Measurements from ENCODE around the gene MYH14. TPM values are rescaled to one million over a fixed set of nuclear protein-coding genes. Genes with fewer than 3 reads are reported as not detected.

Gene MYH14
- total and polyA plus RNA-seq, 2 donors (not counting 1 experiment from before 2014, with no cell fraction given), result not detected

GRCh38 chr19:50181121-50181520 lies 22.3 kb upstream of the MYH14 start:
- no peak overlapping the region for H3K9ac ChIP-seq (ENCODE audit: insufficient read depth, low read length)
- no peak for TF ChIP-seq EZH2 (IDR thresholded peaks at IDR 0.05; ENCODE audit: low read length, missing control alignments)

GRCh38 chr19:50184196-50184595 lies 19.2 kb upstream of the MYH14 start:
- TF ChIP-seq CTCF (conservative IDR thresholded peaks at IDR 0.05 in 1 of 2, IDR thresholded peaks at IDR 0.05 in 1 of 2; ENCODE audit: low read depth in 1 of 2, low read length in 2 of 2), result no peak
- no peak for TF ChIP-seq EZH2 (IDR thresholded peaks at IDR 0.05; ENCODE audit: low read length, missing control alignments)
- H4K20me1 ChIP-seq (ENCODE audit: control insufficient read depth, extremely low read depth, insufficient read depth, low read length), result no peaks in the 10 kb centered on the region
- H3K4me1 ChIP-seq (ENCODE audit: control insufficient read depth, extremely low read depth, insufficient read depth, low read length), result no peaks in the 10 kb centered on the region
- DNase-seq (ENCODE audit: low read depth in 2 of 2), result no peak
- no peaks in the 10 kb centered on the region for H3K79me2 ChIP-seq (ENCODE audit: control insufficient read depth, insufficient read depth, low read length)
- H3K27ac ChIP-seq (ENCODE audit: insufficient read depth, low read length), result no peak overlapping the region
- no peaks in the 10 kb centered on the region for H3K36me3 ChIP-seq (ENCODE audit: control insufficient read depth, insufficient read depth, low read length)
- H3K4me3 ChIP-seq (replicated peaks in 1 of 4; ENCODE audit: control extremely low read depth in 1 of 4, insufficient read depth in 1 of 4, low read depth in 3 of 4, low read length in 4 of 4), result no peak overlapping the region
- no peak overlapping the region for H2AFZ ChIP-seq (ENCODE audit: low read length)
- H3K27me3 ChIP-seq (ENCODE audit: control insufficient read depth, insufficient read depth, low read length), result no peaks in the 10 kb centered on the region
- no peak overlapping the region for H3K4me2 ChIP-seq (ENCODE audit: extremely low read depth, insufficient read depth, low read length)
- H3K9ac ChIP-seq (ENCODE audit: insufficient read depth, low read length), result no peak overlapping the region
- H3K9me3 ChIP-seq (ENCODE audit: control insufficient read depth, insufficient read depth, low read depth, low read length), result no peaks in the 10 kb centered on the region

More at GRCh38 chr19:50181121-50181520, 22.3 kb upstream of the MYH14 start:
- H3K9me3 ChIP-seq (ENCODE audit: control insufficient read depth, insufficient read depth, low read depth, low read length), result no peaks in the 10 kb centered on the region
- H3K27me3 ChIP-seq (ENCODE audit: control insufficient read depth, insufficient read depth, low read length), result no peaks in the 10 kb centered on the region
- no peaks in the 10 kb centered on the region for H3K4me1 ChIP-seq (ENCODE audit: control insufficient read depth, extremely low read depth, insufficient read depth, low read length)
- no peaks in the 10 kb centered on the region for H3K79me2 ChIP-seq (ENCODE audit: control insufficient read depth, insufficient read depth, low read length)
- no peaks in the 10 kb centered on the region for H4K20me1 ChIP-seq (ENCODE audit: control insufficient read depth, extremely low read depth, insufficient read depth, low read length)
- H3K4me3 ChIP-seq (replicated peaks in 1 of 4; ENCODE audit: control extremely low read depth in 1 of 4, insufficient read depth in 1 of 4, low read depth in 3 of 4, low read length in 4 of 4), result no peak overlapping the region
- H2AFZ ChIP-seq (ENCODE audit: low read length), result no peak overlapping the region
- H3K4me2 ChIP-seq (ENCODE audit: extremely low read depth, insufficient read depth, low read length), result no peak overlapping the region
- no peak overlapping the region for H3K27ac ChIP-seq (ENCODE audit: insufficient read depth, low read length)
- H3K36me3 ChIP-seq (ENCODE audit: control insufficient read depth, insufficient read depth, low read length), result no peaks in the 10 kb centered on the region
- DNase-seq (ENCODE audit: low read depth in 2 of 2), result no peak

GRCh38 chr19:50187937-50188336 lies 15.5 kb upstream of the MYH14 start:
- no peak for DNase-seq (ENCODE audit: low read depth in 2 of 2)
- H3K27me3 ChIP-seq (ENCODE audit: control insufficient read depth, insufficient read depth, low read length), result no peaks in the 10 kb centered on the region
- no peaks in the 10 kb centered on the region for H4K20me1 ChIP-seq (ENCODE audit: control insufficient read depth, extremely low read depth, insufficient read depth, low read length)
- no peak overlapping the region for H2AFZ ChIP-seq (ENCODE audit: low read length)
- H3K9ac ChIP-seq (ENCODE audit: insufficient read depth, low read length), result no peak overlapping the region
- H3K4me2 ChIP-seq (ENCODE audit: extremely low read depth, insufficient read depth, low read length), result no peak overlapping the region
- no peak overlapping the region for H3K4me3 ChIP-seq (replicated peaks in 1 of 4; ENCODE audit: control extremely low read depth in 1 of 4, insufficient read depth in 1 of 4, low read depth in 3 of 4, low read length in 4 of 4)
- no peaks in the 10 kb centered on the region for H3K79me2 ChIP-seq (ENCODE audit: control insufficient read depth, insufficient read depth, low read length)
- H3K27ac ChIP-seq (ENCODE audit: insufficient read depth, low read length), result no peak overlapping the region
- no peaks in the 10 kb centered on the region for H3K4me1 ChIP-seq (ENCODE audit: control insufficient read depth, extremely low read depth, insufficient read depth, low read length)
- TF ChIP-seq EZH2 (IDR thresholded peaks at IDR 0.05; ENCODE audit: low read length, missing control alignments), result no peak
- TF ChIP-seq CTCF (conservative IDR thresholded peaks at IDR 0.05 in 1 of 2, IDR thresholded peaks at IDR 0.05 in 1 of 2; ENCODE audit: low read depth in 1 of 2, low read length in 2 of 2), result no peak
- no peaks in the 10 kb centered on the region for H3K36me3 ChIP-seq (ENCODE audit: control insufficient read depth, insufficient read depth, low read length)
- H3K9me3 ChIP-seq (ENCODE audit: control insufficient read depth, insufficient read depth, low read depth, low read length), result no peaks in the 10 kb centered on the region
